Naive thymus-derived CD4-positive, alpha-beta T cell (primary cell): ENCODE results near the gene DOCK2. TPM values are rescaled to one million over a fixed set of nuclear protein-coding genes. Genes with fewer than 3 reads are reported as not detected.
"Not testable (repeated sequence)": the region's sequence is repeated elsewhere in the genome, so short reads cannot be mapped to it uniquely, and the experiment has no call there.

Experiments used
- ATAC-seq: fragments of 150-1000 bp; cut with Tn5 transposase; 2 replicates; pipeline ENCODE4 v1.10.0; 2021; ENCODE audit warnings: mild to moderate bottlenecking, moderate library complexity
- CTCF ChIA-PET: fragments of 350-600 bp; sonication (Branson Sonifier 250); formaldehyde crosslinking; loops from one replicate; lab custom pipeline; 2021; ENCODE audit warnings: antibody characterized with exemption; lab: Charles Lee
- POLR2A ChIA-PET: fragments of 350-600 bp; sonication (Branson Sonifier 250); formaldehyde crosslinking; loops from one replicate; lab custom pipeline; 2021; ENCODE audit warnings: antibody characterized with exemption, inconsistent platforms; lab: Charles Lee
- DNase-seq, 9 donors: peaks; one replicate each; pipeline versions ENCODE4 v3.0.0 to v3.0.0-alpha.2; 2020 to 2022; ENCODE audit warnings: mixed read lengths in 1 of 9
- H3K27ac ChIP-seq: one replicate; pipeline ENCODE4 v1.7.0; 2013; ENCODE audit warnings: mild to moderate bottlenecking, low read depth, low read length, moderate library complexity
- H3K27me3 ChIP-seq, 2 donors: one replicate each; pipeline ENCODE4 v1.7.0; 2013; ENCODE audit warnings: low read length in 2 of 2, mild to moderate bottlenecking in 2 of 2, moderate library complexity in 2 of 2; ENCODE audit not compliant: control insufficient read depth in 2 of 2, insufficient read depth in 2 of 2
- H3K36me3 ChIP-seq, 3 experiments: 1 replicate in 2 of 3; 2 replicates in 1 of 3; pipeline ENCODE4 v1.7.0; 2013; ENCODE audit warnings: low read length in 3 of 3, mild to moderate bottlenecking in 3 of 3, moderate library complexity in 1 of 3; ENCODE audit not compliant: insufficient read depth in 3 of 3, control insufficient read depth in 2 of 3
- H3K4me1 ChIP-seq, 2 donors: one replicate each; pipeline ENCODE4 v1.7.0; 2013; ENCODE audit warnings: low read length in 2 of 2, mild to moderate bottlenecking in 2 of 2, moderate library complexity in 1 of 2; ENCODE audit not compliant: control insufficient read depth in 2 of 2, insufficient read depth in 2 of 2
- H3K4me3 ChIP-seq: 2 replicates; pipeline ENCODE4 v1.7.0; 2013; ENCODE audit warnings: mild to moderate bottlenecking, low read length
- H3K9me3 ChIP-seq, 3 experiments: 1 replicate in 2 of 3; 2 replicates in 1 of 3; pipeline ENCODE4 v1.7.0; 2013; ENCODE audit warnings: low read length in 3 of 3; ENCODE audit not compliant: control insufficient read depth in 2 of 3
- H3K27ac Mint-ChIP-seq, 9 donors: one replicate each; pipeline ENCODE4 v1.8.0; 2020 to 2022; ENCODE audit warnings: mixed read lengths in 9 of 9, mild to moderate bottlenecking in 8 of 9, moderate library complexity in 5 of 9, inconsistent platforms in 2 of 9
- H3K27me3 Mint-ChIP-seq, 5 donors: one replicate each; pipeline ENCODE4 v1.8.0; 2021 to 2022; ENCODE audit warnings: mixed read lengths in 5 of 5, mild to moderate bottlenecking in 1 of 5
- H3K36me3 Mint-ChIP-seq, 5 donors: one replicate each; pipeline ENCODE4 v1.8.0; 2020 to 2022; ENCODE audit warnings: mixed read lengths in 5 of 5, mild to moderate bottlenecking in 3 of 5, inconsistent platforms in 1 of 5
- H3K4me1 Mint-ChIP-seq, 7 donors: one replicate each; pipeline ENCODE4 v1.8.0; 2020 to 2022; ENCODE audit warnings: mixed read lengths in 7 of 7, mild to moderate bottlenecking in 3 of 7, inconsistent platforms in 1 of 7
- H3K4me3 Mint-ChIP-seq, 10 donors: one replicate each; pipeline ENCODE4 v1.8.0; 2020 to 2022; ENCODE audit warnings: mild to moderate bottlenecking in 10 of 10, mixed read lengths in 10 of 10, moderate library complexity in 6 of 10, inconsistent platforms in 2 of 10
- H3K9me3 Mint-ChIP-seq, 11 donors: one replicate each; pipeline ENCODE4 v1.8.0; 2020 to 2022; ENCODE audit warnings: mixed read lengths in 11 of 11, mild to moderate bottlenecking in 4 of 11, inconsistent platforms in 1 of 11, moderate library complexity in 1 of 11
- intact Hi-C, 2 donors: fragments of 100-400 bp; cut with micrococcal nuclease; formaldehyde crosslinking; loops; one replicate each; pipeline ENCODE4 v1.15.1; 2023
- polyA plus RNA-seq, 2 donors: library from polyadenylated mRNA; unstranded; fragments of 300-500 nt; fragmentation: Illumina TruSeq; gene quantifications; one replicate each; pipeline ENCODE4 v1.2.3, GENCODE V29; 2021
- total RNA-seq, 6 experiments: library from RNA in 5 of 6; stranded (reverse) in 5 of 6; gene quantifications; 1 replicate in 5 of 6; 2 replicates in 1 of 6; pipeline ENCODE4 v1.2.3 and lab custom pipeline; 2021 to 2026

The DOCK2 gene
- total and polyA plus RNA-seq, 7 experiments from 2014 or later = 63.7 to 345 (median 202) TPM

GRCh38 chr5:169602535-169602934, 34.5 kb upstream of the DOCK2 start:
- Mint-ChIP-seq H3K27me3 (peaks cover 0 to 5% (median 0%) of the 10 kb centered on the region in 5 donors), H3K36me3 (peaks cover 10 to 53% (median 43%) of the 10 kb centered on the region in 5 donors), H3K4me3 (no peak overlapping the region), H3K27ac (no peak overlapping the region), H3K9me3 (no peaks in the 10 kb centered on the region), H3K4me1 (no peaks in the 10 kb centered on the region)
- DNase-seq (no peak), ATAC-seq (no peak)
- no peaks in the 10 kb centered on the region for H3K27me3 ChIP-seq
- H3K4me1 ChIP-seq = no peaks in the 10 kb centered on the region
- H3K36me3 ChIP-seq = peaks cover 0 to 28% (median 0%) of the 10 kb centered on the region in 3 experiments
- H3K27ac ChIP-seq = no peak overlapping the region
- intact Hi-C loops = no loop called here
- H3K4me3 ChIP-seq = no peak overlapping the region
- ChIA-PET POLR2A (no interaction called here), CTCF (no interaction called here)
- no peaks in the 10 kb centered on the region for H3K9me3 ChIP-seq

GRCh38 chr5:169606279-169606678, 30.8 kb upstream of the DOCK2 start:
- Histone ChIP-seq H3K4me1 (no peaks in the 10 kb centered on the region), H3K4me3 (no peak overlapping the region), H3K9me3 (no peaks in the 10 kb centered on the region), H3K27ac (no peak overlapping the region), H3K36me3 (peaks cover 0 to 11% (median 0%) of the 10 kb centered on the region in 3 experiments), H3K27me3 (no peaks in the 10 kb centered on the region)
- DNase-seq (no peak), ATAC-seq (no peak)
- Mint-ChIP-seq H3K4me3 (no peak overlapping the region), H3K27ac (no peak overlapping the region), H3K36me3 (peaks cover 13 to 33% (median 20%) of the 10 kb centered on the region in 5 donors), H3K27me3 (peaks cover 0 to 30% (median 7%) of the 10 kb centered on the region in 5 donors), H3K9me3 (peaks cover 0 to 25% (median 8%) of the 10 kb centered on the region in 11 donors), H3K4me1 (no peaks in the 10 kb centered on the region)
- ChIA-PET POLR2A (no interaction called here), CTCF (no interaction called here)
- intact Hi-C loops = no loop called here

GRCh38 chr5:169607882-169608281, 29.2 kb upstream of the DOCK2 start:
- H3K4me3 Mint-ChIP-seq = no peak overlapping the region
- no peaks in the 10 kb centered on the region for H3K9me3 ChIP-seq
- DNase-seq (no peak), ATAC-seq (no peak)
- no peaks in the 10 kb centered on the region for H3K4me1 Mint-ChIP-seq
- ChIA-PET CTCF (no interaction called here), POLR2A (no interaction called here)
- H3K4me3 ChIP-seq = no peak overlapping the region
- H3K36me3 Mint-ChIP-seq = peaks cover 4 to 23% (median 6%) of the 10 kb centered on the region in 5 donors
- no peak overlapping the region for H3K27ac Mint-ChIP-seq
- H3K27ac ChIP-seq = no peak overlapping the region
- peaks cover 0 to 40% (median 12%) of the 10 kb centered on the region in 11 donors for H3K9me3 Mint-ChIP-seq
- no peaks in the 10 kb centered on the region for H3K27me3 ChIP-seq
- no peaks in the 10 kb centered on the region for H3K4me1 ChIP-seq
- H3K36me3 ChIP-seq = no peaks in the 10 kb centered on the region
- intact Hi-C loops = no loop called here
- peaks cover 9 to 44% (median 11%) of the 10 kb centered on the region in 5 donors for H3K27me3 Mint-ChIP-seq

- peaks cover 0 to 15% (median 7%) of the 10 kb centered on the region in 5 donors for H3K36me3 Mint-ChIP-seq
- no peaks in the 10 kb centered on the region for H3K27me3 ChIP-seq
- CTCF ChIA-PET = no interaction called here
- H3K36me3 ChIP-seq = no peaks in the 10 kb centered on the region
- ATAC-seq = no peak
- DNase-seq = no peak
- no peak overlapping the region for H3K27ac Mint-ChIP-seq
- no peak overlapping the region for H3K4me3 ChIP-seq
- no peak overlapping the region for H3K4me3 Mint-ChIP-seq
- no peak overlapping the region for H3K27ac ChIP-seq
- H3K4me1 Mint-ChIP-seq = no peaks in the 10 kb centered on the region
- H3K4me1 ChIP-seq = no peaks in the 10 kb centered on the region
- intact Hi-C loops = no loop called here
- H3K9me3 Mint-ChIP-seq = peaks cover 0 to 44% (median 12%) of the 10 kb centered on the region in 11 donors
- no peaks in the 10 kb centered on the region for H3K9me3 ChIP-seq
- POLR2A ChIA-PET = no interaction called here
- H3K27me3 Mint-ChIP-seq = peaks cover 13 to 50% (median 16%) of the 10 kb centered on the region in 5 donors
Observed at GRCh38 chr5:169609716-169610115, 27.4 kb upstream of the DOCK2 start.

- ChIA-PET CTCF (no interaction called here), POLR2A (no interaction called here)
- H3K27ac Mint-ChIP-seq = no peak overlapping the region
- no peak overlapping the region for H3K4me3 ChIP-seq
- no peak for ATAC-seq
- H3K36me3 ChIP-seq = no peaks in the 10 kb centered on the region
- no peaks in the 10 kb centered on the region for H3K4me1 Mint-ChIP-seq
- no peaks in the 10 kb centered on the region for H3K9me3 ChIP-seq
- no peaks in the 10 kb centered on the region for H3K4me1 ChIP-seq
- no peak overlapping the region for H3K27ac ChIP-seq
- H3K36me3 Mint-ChIP-seq = peaks cover 0 to 12% (median 4%) of the 10 kb centered on the region in 5 donors
- no peaks in the 10 kb centered on the region for H3K27me3 ChIP-seq
- DNase-seq = no peak
- intact Hi-C loops = no loop called here
- no peak overlapping the region for H3K4me3 Mint-ChIP-seq
- H3K9me3 Mint-ChIP-seq = peaks cover 0 to 44% (median 12%) of the 10 kb centered on the region in 11 donors
- peaks cover 13 to 52% (median 16%) of the 10 kb centered on the region in 5 donors for H3K27me3 Mint-ChIP-seq
Observed at GRCh38 chr5:169610606-169611005, 26.5 kb upstream of the DOCK2 start.

GRCh38 chr5:169615561-169615960, 21.5 kb upstream of the DOCK2 start:
- Mint-ChIP-seq H3K4me3 (no peak overlapping the region), H3K36me3 (peaks cover 0 to 11% (median 3%) of the 10 kb centered on the region in 5 donors), H3K27me3 (peaks cover 9 to 58% (median 23%) of the 10 kb centered on the region in 5 donors), H3K9me3 (peaks cover 0 to 38% (median 13%) of the 10 kb centered on the region in 11 donors), H3K27ac (no peak overlapping the region), H3K4me1 (no peaks in the 10 kb centered on the region)
- DNase-seq (no peak), ATAC-seq (no peak)
- Histone ChIP-seq H3K27ac (no peak overlapping the region), H3K27me3 (no peaks in the 10 kb centered on the region), H3K4me1 (no peaks in the 10 kb centered on the region), H3K36me3 (no peaks in the 10 kb centered on the region), H3K4me3 (no peak overlapping the region), H3K9me3 (no peaks in the 10 kb centered on the region)
- ChIA-PET POLR2A (no interaction called here), CTCF (no interaction called here)
- intact Hi-C loops = no loop called here

GRCh38 chr5:169624307-169624706, 12.8 kb upstream of the DOCK2 start:
- H3K27me3 ChIP-seq, ATAC-seq, H3K4me1 ChIP-seq, H3K9me3 ChIP-seq, H3K27ac ChIP-seq, CTCF ChIA-PET, intact Hi-C loops, POLR2A ChIA-PET, H3K27ac Mint-ChIP-seq, H3K36me3 ChIP-seq, H3K4me1 Mint-ChIP-seq, H3K36me3 Mint-ChIP-seq, H3K4me3 ChIP-seq, H3K4me3 Mint-ChIP-seq, DNase-seq: not testable (repeated sequence)
- H3K27me3 Mint-ChIP-seq = peaks cover 0 to 40% (median 6%) of the 10 kb centered on the region in 5 donors
- H3K9me3 Mint-ChIP-seq = peaks cover 0 to 11% (median 0%) of the 10 kb centered on the region in 11 donors
